ENCODE data around the gene CEACAM1. TPM values are rescaled to one million over a fixed set of nuclear protein-coding genes. Genes with fewer than 3 reads are reported as not detected.
"Not testable (repeated sequence)": the region's sequence is repeated elsewhere in the genome, so short reads cannot be mapped to it uniquely, and the experiment has no call there.

CEACAM1 gene
- 11.1 and 36.9 TPM in 2 replicates for total RNA-seq

DNA sequence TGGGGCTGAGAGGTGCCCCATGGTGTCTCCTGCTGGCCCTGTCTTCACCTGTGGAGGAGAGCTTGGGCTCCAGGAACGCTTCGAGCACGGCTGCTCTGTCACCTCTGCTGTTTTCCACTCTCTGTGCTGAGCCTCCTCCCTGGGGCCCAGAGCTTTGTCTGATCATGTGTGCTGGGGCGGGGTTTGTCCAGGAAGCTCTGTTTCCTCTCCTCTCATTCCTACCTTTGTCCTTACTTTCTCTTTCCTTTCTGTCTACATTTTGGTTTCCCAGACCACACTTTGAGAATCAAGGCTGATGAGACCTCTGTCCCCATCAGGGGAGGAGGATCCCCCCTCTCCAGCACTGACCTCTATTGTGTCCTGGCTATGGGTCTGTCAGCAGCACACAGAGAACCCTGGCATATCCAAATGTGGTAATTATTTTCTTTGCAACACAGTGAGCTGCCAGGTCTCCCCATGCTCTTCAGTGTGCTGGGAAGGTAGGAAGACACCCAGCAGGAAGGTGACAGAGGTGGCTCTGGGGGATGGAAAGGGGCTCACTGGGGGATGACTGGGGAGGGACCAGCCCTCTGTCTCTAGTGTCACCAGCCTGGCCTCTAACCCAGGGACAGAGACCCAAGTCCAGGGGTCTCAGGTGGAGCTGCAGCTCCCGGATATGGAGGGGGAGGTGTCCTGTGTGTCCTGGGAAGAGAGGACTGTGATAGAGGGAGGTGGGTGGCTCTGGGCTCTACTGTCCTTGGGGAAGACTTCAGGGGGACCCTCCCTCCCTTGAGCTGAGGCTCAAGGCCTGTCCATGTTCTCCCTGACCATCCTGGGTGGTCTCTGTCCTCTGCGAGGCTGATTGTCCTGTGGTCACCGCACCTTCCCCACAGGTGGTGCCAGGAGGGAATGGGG is at the start of gene CEACAM1:
Gene CEACAM1 (minus strand): TSS at position 128 of the 894 bp plus-strand sequence. CDS start 107 bp downstream, at position 21.
- peak; percentile 43 to 92 for DNase-seq (ENCODE audit: low read depth in 2 of 2)

DNA sequence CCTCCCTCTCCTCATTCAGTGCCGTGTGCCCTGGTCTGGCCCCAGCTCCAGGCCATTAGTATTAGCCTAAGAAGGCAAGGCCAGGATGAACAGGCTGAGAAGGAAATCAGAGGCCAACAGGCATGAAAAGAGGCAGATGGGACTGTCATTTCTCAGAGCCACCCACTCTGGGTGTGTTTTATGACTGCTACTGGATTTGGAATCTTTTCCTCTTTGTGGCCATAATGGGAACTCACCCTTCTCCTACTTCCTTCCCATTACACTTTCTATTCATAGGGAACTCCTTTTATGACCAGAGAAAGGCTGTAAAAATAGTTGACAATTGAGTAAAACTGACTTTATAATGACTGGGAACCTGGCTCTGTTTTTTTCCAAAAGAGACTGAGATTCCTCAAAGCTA is 48.7 kb upstream of the CEACAM1 start:
- no peak for DNase-seq (ENCODE audit: low read depth in 2 of 2)

DNA sequence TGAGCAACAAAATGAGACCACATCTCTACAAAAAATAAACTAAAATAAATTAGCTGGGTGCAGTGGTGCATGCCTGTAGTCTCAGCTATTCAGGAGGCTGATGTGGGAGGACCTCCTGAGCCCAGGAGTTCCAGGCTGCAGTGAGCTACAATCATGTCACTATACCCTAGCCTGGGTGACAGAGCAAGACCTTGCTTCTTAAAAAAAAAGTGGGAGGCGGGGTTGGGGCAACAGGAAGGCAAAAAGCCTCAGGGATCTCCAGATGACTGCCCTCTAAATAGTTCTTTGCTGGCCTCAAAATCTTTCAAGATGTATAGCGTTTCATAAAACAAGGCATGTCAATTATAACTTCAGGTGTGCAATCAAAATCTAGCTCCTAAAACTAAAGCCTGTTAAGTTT is 48.0 kb upstream of the CEACAM1 start:
- no peak for DNase-seq (ENCODE audit: low read depth in 2 of 2)

GRCh38 chr19:42573642-42574041 is 45.4 kb upstream of the CEACAM1 start:
- DNase-seq (ENCODE audit: low read depth in 2 of 2), result no peak

GRCh38 chr19:42571116-42571515 is 42.8 kb upstream of the CEACAM1 start:
- no peak for DNase-seq (ENCODE audit: low read depth in 2 of 2)

- no peak for DNase-seq (ENCODE audit: low read depth in 2 of 2)
Observed at GRCh38 chr19:42569193-42569592, 40.9 kb upstream of the CEACAM1 start.

DNA sequence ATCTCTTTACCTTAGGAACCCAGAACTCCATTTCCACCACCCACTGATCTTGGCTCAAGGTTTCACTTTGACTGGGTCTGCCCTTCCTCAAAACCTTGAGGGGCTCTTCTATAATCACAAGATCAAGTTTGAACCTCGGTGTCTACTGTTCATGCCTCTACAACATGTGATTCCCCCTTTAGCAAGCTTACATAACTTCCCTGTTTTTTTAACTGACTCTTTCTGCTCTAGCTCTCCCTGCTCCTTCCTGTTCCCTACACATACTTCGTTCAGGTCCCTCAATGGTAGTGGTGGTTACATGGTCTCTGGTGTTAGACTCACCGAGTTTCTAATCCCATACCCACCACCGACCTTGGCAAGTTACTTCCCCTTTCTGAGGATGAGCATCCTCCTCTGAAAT is 39.7 kb upstream of the CEACAM1 start:
- no peak for DNase-seq (ENCODE audit: low read depth in 2 of 2)

- DNase-seq (ENCODE audit: low read depth in 2 of 2), result no peak
Observed at GRCh38 chr19:42567567-42567966, 39.3 kb upstream of the CEACAM1 start.

DNA sequence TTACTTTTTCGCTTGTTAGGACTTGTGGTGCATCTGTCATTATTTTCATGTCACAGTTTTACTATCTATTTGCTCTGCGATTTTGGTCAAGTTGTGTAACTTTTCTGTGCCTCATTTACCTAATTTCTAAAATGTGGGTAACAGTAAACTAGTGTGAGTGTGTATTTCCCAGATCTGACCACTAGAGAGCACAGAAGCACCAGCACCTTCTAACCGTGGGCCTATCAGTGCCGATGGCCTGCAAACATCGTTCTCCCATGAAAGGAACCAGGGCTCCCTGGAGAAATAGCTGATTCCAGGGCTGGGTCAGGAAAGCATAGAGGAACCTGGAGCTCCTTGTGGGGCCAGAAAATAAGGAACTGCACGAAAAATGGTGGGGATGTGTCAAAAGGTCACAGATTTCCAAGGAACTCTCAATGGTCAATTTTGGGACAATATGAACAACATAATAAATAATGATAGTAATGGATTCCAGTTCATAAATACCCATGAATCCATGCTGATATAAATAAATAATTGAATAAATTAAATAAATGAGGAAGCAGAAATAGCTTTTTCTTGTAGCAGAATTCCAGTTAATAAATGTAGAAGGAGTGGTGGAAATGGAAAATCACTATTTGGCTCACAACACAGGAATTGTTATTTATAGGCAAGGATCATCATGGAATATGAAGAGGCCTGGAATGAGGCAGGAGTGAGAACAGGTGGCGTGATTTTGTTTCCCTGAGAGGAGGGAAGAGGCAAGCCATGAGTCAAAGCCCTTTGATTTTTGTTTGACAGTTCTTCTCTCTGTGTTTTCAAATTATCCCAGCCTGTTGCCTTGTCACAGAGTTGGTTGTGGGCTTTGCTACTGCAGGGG is 35.3 kb upstream of the CEACAM1 start:
- peak; percentile 56 to 83 for DNase-seq (ENCODE audit: low read depth in 2 of 2)

DNA sequence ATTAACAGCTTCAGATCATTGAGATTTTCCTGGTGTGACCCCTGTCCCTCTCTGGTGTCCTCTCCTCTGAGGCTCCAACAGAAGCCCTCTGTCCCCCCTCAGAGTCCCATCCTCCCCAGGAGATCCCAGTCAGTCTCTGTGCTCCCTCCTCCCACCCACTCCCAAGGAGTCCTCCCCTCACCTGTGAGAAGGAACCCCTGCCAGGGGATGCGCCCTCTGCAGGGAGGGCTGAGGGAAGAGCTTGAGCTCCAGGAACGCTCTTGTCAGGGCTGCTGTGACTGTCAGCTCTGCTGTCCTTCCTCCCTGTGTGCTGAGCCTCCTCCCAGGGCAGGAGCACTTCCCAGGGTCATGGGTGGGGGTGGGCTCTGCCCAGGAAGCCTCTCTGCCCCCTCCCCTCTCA is 33.2 kb upstream of the CEACAM1 start:
- DNase-seq (ENCODE audit: low read depth in 2 of 2), result no peak

DNA sequence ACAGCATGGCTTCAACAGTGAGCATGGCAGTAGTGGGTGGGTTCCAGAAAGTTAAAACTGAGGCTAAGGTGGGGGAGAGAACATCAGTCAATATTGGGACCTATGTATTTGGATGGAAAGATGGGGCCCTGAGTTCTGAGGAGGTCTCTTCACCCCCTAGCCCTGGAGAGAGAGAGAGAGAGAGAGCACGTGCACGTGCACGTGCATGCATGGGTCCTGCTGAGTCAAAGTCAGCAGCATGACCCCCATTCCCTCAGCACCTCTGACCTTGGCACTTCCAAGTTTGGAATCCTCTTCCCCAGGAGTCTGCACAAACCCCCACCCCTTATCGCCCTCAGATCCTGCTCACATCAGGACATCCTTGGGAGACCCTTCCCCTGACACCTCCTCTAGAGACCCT is 32.5 kb upstream of the CEACAM1 start:
- DNase-seq (ENCODE audit: low read depth in 2 of 2), result no peak

- no peak for DNase-seq (ENCODE audit: low read depth in 2 of 2)
Observed at GRCh38 chr19:42558450-42559150, 30.3 kb upstream of the CEACAM1 start.

- DNase-seq (ENCODE audit: low read depth in 2 of 2), result not testable (repeated sequence)
Observed at GRCh38 chr19:42557386-42557871, 29.1 kb upstream of the CEACAM1 start.

DNA sequence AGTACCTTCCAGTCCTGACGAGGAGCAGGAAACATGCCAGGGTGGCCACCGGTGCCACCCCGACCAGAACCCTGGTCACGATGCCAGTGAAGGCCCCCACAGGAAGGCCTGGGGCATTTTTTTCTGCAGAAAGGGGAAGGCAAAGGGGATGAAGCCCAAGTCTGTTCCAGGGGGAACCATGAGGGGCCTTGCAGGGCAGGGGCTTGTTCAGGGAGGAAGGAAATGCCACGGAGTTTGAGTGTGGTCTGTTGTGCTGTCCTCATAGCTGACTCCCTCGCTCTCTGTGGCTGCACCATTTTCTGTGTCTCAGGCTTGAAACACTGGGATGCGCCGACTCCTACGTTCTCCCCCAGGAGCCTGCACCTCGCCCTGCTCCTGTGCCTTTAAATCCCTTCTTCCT is 27.5 kb upstream of the CEACAM1 start:
- DNase-seq (ENCODE audit: low read depth in 2 of 2), result no peak

GRCh38 chr19:42555317-42555716 is 27.0 kb upstream of the CEACAM1 start:
- no peak for DNase-seq (ENCODE audit: low read depth in 2 of 2)

DNA sequence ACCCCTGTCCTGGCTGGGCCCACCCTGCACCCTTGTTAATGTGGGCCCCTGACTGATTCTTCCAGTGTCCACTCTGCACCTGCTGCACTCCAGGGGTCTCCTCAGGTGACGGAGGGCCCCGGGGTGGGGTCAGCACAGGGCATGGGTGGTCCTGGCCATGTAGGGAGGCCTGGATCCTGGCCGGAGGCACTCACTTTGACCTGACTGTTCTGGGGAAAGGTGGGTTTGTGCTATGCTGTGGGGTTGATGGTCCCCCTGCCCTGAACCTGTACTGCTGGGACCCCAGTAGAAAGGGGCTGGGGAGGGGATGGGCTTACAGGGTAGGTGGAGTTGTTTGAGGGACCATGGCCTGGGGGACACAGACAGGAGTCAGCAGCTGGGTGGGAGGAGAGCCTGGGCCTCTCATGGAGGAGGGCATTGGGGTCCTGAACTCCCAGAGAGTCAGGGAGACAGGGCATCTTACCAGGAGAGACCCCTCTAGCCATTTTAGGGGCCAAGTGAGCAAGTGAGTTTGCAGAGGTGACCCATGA is 25.8 kb upstream of the CEACAM1 start:
- DNase-seq (ENCODE audit: low read depth in 2 of 2), result no peak

GRCh38 chr19:42553292-42554045 is 25.2 kb upstream of the CEACAM1 start:
- DNase-seq (ENCODE audit: low read depth in 2 of 2), result peak in 1 of 2 donors; percentile 10

DNA sequence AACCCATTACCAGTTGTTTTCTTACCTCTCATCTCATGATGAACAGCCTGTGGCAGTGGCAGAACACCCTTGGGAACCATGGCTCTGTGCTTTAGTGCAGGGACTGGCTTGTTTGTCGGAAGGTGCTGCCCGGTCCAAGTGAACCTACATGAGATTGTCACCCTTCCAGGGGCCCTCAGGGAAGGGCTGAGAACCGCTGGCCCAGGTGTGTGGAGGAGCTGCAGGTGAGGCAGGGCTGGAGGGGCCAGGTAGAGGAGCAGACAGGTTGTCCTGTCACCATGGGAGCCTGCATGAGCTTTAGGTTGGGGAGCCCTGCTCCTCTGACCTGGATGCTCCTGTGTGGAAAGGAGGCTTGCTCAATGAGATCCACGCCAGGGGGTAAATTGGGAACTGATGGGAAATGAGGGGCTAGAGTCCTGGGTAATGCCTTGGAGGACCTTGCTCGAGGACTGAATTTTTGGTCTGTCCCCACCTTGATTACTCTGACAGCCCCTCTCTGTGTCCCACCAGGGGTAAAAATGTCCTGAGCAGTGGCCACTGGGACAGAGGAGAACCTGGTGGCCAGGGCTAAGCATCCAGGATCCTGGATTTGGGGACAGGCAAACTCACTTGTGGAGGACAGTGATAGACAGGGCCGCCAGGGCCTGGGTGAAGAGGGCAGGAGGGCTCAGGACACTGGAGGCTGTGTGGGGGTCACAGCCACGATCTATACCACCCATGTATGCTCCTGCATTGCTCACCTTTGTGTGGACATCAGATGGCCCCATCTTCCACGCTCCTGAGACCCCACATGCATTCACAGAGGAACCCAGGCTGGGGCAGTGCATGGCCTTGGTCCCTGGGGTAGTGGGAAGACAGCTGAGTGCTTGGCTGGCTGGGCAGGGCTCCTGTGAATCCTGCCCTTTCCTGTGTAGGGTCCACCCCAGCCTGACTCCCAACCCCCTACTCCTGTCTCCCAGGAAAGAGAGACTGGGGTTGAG is 24.1 kb upstream of the CEACAM1 start:
- DNase-seq (ENCODE audit: low read depth in 2 of 2), result no peak

GRCh38 chr19:42550521-42550920 is 22.2 kb upstream of the CEACAM1 start:
- not testable (repeated sequence) for DNase-seq (ENCODE audit: low read depth in 2 of 2)

Data from lung microvascular endothelial cell (primary cell).